Gastrocnemius medialis (tissue), 4 donors: ENCODE measurements around the gene C17orf100. TPM values are rescaled to one million over a fixed set of nuclear protein-coding genes. Genes with fewer than 3 reads are reported as not detected.

ENCODE experiments used
- ATAC-seq, 2 donors: fragments of 150-250 bp; one replicate each; pipeline ENCODE4 v1.9.1; 2016
- DNase-seq, 2 donors: peaks; one replicate each; pipeline ENCODE4 v3.0.0-alpha.2; 2019
- H3K27ac ChIP-seq, 4 donors: fragments of 200-600 bp; sonication (generic); 1 replicate in 1 of 4; 2 replicates in 3 of 4; pipeline ENCODE4 v1.5.1; 2016 to 2018; ENCODE audit warnings: mild to moderate bottlenecking in 2 of 4, moderate library complexity in 1 of 4
- H3K27me3 ChIP-seq, 3 donors: fragments of 200-600 bp; sonication (generic) in 2 of 3; 1 replicate in 1 of 3; 2 replicates in 2 of 3; pipeline versions ENCODE4 v1.5.1 to v1.6.0; 2016 to 2019; ENCODE audit warnings: mild to moderate bottlenecking in 1 of 3, moderate library complexity in 1 of 3
- H3K36me3 ChIP-seq, 2 donors: fragments of 200-600 bp; sonication (generic) in 1 of 2; one replicate each; pipeline ENCODE4 v1.5.1; 2017 to 2018
- H3K4me1 ChIP-seq, 2 donors: fragments of 200-600 bp; sonication (generic) in 1 of 2; one replicate each; pipeline ENCODE4 v1.5.1; 2016 to 2017; ENCODE audit warnings: mild to moderate bottlenecking in 2 of 2
- H3K4me3 ChIP-seq, 4 donors: fragments of 200-600 bp; sonication (generic) in 3 of 4; 1 replicate in 1 of 4; 2 replicates in 3 of 4; pipeline ENCODE4 v1.5.1; 2016 to 2019; ENCODE audit warnings: mild to moderate bottlenecking in 2 of 4
- H3K9me3 ChIP-seq, 3 donors: fragments of 200-600 bp; sonication (generic) in 2 of 3; 1 replicate in 1 of 3; 2 replicates in 2 of 3; pipeline ENCODE4 v1.5.1; 2016 to 2019
- CTCF ChIP-seq, 5 experiments: fragments of 450-650 bp in 3 of 5; fragments of 200-600 bp in 2 of 5; sonication (generic) in 2 of 5; IDR thresholded peaks in 4 of 5; conservative IDR thresholded peaks in 1 of 5; 1 replicate in 4 of 5; 2 replicates in 1 of 5; pipeline ENCODE4 v1.5.1; 2016 to 2019; ENCODE audit warnings: antibody characterized with exemption in 5 of 5, mild to moderate bottlenecking in 3 of 5, moderate library complexity in 3 of 5
- POLR2A ChIP-seq, 2 donors: fragments of 450-650 bp; IDR thresholded peaks; one replicate each; pipeline ENCODE4 v1.6.1; 2017; ENCODE audit warnings: antibody characterized with exemption in 2 of 2, mild to moderate bottlenecking in 2 of 2, moderate library complexity in 2 of 2
- in situ Hi-C, 4 donors: fragments of 200-750 bp; cut with MboI; loops; one replicate each; pipeline versions ENCODE4 v1.15.0 to v1.8.0; 2017; ENCODE audit warnings: low sequenced_read_pairs in 4 of 4
- intact Hi-C: fragments of 100-400 bp; cut with DNase I; formaldehyde crosslinking; loops from one replicate; pipeline ENCODE4 v1.15.1; 2023; ENCODE audit warnings: low total_unique reads
- total RNA-seq, 4 donors: library from RNA; depleted of rRNA; stranded (reverse); fragments of >200 nt; gene quantifications; one replicate each; pipeline versions ENCODE4 v1.1.0 to v1.2.3, GENCODE V29; 2016

The C17orf100 gene
- total RNA-seq, 4 donors from 2014 or later, result 0.27 TPM; not detected in 3

DNA sequence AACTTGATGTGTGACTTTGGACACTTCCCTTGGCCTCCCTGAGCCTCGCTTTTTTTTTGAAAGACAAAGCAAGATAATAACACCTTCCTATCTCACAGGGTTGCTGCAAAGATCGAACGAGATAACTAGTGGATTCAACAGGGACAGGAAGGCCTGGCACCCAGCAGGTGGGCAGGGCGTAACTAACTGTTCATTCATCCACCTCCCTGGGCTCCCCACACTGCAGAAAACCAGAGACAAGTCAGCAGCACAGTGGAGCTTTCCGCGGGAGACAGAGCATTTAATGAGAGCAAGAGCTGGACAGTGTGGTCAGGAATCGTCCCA, 32.9 kb downstream of the C17orf100 start:
- intact Hi-C loops, result no loop called here

DNA sequence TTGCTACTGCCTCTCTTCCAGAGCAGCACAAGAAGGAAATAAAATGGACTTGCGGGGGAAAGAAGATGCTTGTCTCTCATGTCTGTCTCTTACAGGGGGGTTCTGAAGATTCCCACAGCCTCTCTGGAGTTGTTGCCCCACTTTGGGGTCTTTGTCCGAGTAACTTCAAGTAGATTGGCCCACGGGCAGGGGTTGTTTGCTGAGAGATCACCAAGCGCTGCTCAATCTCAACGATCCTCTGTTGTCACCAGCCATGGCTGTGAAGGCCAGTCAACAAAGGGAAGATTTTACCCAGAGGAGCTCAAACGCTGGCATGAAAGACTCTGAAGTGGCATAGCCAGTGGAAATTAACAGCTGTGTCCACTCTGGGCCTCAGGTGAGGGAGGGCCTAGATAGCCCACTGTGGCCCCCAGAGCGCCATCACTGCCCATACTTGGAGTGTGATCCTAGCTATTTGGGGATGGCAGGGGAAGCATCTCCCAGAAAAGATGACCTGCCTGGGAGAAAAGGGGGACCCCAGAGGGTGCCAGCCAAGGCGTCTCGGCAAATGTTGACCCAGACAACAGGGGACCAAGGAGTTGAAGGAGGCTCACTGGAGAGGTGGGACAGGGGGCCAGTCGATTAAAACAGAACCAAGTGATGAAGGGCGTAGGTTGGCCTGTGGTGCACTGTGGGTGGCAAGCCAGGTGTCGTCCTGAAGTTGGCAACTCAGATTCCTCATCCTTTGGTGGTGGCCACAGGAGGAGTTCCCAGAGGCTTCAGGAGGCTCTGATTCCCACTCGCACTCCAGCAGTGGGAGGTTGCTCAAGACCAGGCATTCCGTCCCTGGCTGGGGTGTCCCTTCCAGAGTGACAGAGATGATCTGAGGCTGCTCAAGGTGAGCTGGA, 33.6 kb downstream of the C17orf100 start:
- no peak overlapping the region for H3K27ac ChIP-seq
- DNase-seq, result no peak
- no peaks in the 10 kb centered on the region for H3K4me1 ChIP-seq
- no peak for ATAC-seq
- no peak overlapping the region for H3K4me3 ChIP-seq
- no peaks in the 10 kb centered on the region for H3K36me3 ChIP-seq
- TF ChIP-seq POLR2A (IDR thresholded peaks at IDR 0.05) (no peak), CTCF (IDR thresholded peaks at IDR 0.05 in 4 of 5, conservative IDR thresholded peaks at IDR 0.05 in 1 of 5) (no peak)
- H3K9me3 ChIP-seq, result no peaks in the 10 kb centered on the region
- intact Hi-C loops (no loop called here), in situ Hi-C loops (loop anchor here in 2 of 4 donors (25.0 kb wide), 2 partner anchors 102 to 152 kb away; partner anchors contain the start of genes FBXO39 (in 1 of the 2) and TEKT1 (in 1 of the 2))
- H3K27me3 ChIP-seq, result peaks cover 0 to 2% (median 0%) of the 10 kb centered on the region in 3 donors

More for the DNA sequence above, 32.9 kb downstream of the C17orf100 start:
- Histone ChIP-seq H3K27me3 (peaks cover 0 to 2% (median 0%) of the 10 kb centered on the region in 3 donors), H3K4me3 (no peak overlapping the region), H3K27ac (no peak overlapping the region), H3K36me3 (no peaks in the 10 kb centered on the region), H3K9me3 (no peaks in the 10 kb centered on the region), H3K4me1 (no peaks in the 10 kb centered on the region)
- ATAC-seq, result no peak
- DNase-seq, result no peak
- in situ Hi-C loops, result loop anchor here in 2 of 4 donors (25.0 kb wide), 2 partner anchors 103 to 153 kb away; partner anchors contain the start of genes FBXO39 (in 1 of the 2) and TEKT1 (in 1 of the 2)
- TF ChIP-seq CTCF (IDR thresholded peaks at IDR 0.05 in 4 of 5, conservative IDR thresholded peaks at IDR 0.05 in 1 of 5) (no peak), POLR2A (IDR thresholded peaks at IDR 0.05) (no peak)

DNA sequence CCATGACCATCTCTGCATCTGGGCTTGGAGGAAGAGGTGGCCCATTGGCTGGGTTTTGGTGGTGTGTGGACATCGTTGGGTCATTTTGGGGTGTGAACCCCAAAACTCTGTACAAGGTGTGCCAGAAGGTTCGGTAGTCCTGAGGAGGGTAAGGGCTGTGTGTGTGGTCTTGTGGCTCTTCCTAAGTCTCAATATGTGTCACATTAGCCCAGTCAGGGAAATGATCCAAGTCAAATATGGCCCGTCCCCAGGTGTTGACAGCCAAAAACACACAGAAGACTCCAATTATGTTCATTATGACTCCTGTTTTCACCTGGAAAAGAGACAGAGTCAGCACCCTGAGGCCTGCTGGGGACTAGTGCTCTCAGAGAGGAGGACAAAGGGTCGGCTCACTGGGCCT, 34.5 kb downstream of the C17orf100 start:
- Histone ChIP-seq H3K9me3 (no peaks in the 10 kb centered on the region), H3K36me3 (no peaks in the 10 kb centered on the region), H3K27me3 (peaks cover 0 to 2% (median 0%) of the 10 kb centered on the region in 3 donors), H3K27ac (no peak overlapping the region), H3K4me3 (no peak overlapping the region), H3K4me1 (no peaks in the 10 kb centered on the region)
- intact Hi-C loops (no loop called here), in situ Hi-C loops (loop anchor here in 2 of 4 donors (25.0 kb wide), 2 partner anchors 101 to 151 kb away; partner anchors contain the start of genes FBXO39 (in 1 of the 2) and TEKT1 (in 1 of the 2))
- ATAC-seq, result no peak
- TF ChIP-seq POLR2A (IDR thresholded peaks at IDR 0.05), result no peak
- TF ChIP-seq CTCF (IDR thresholded peaks at IDR 0.05 in 4 of 5, conservative IDR thresholded peaks at IDR 0.05 in 1 of 5), result no peak
- no peak for DNase-seq

DNA sequence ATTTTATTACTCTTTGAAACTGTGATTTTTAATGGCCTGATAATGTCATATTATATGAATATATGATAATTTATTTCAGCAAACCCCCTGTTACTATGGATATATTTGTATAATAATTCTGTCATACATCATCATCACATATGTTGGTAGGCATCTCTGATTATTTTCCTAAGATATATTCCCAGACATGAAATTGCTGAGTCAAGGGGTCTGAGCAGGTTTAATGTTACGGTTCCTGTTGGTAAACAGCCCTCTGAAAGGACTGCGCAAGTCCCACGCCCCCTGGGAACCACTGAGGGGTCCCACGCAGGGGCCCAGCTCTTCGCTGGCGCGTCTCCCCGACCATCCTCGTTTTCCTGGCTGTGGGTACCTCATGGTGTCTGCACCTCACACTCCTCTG, 37.4 kb downstream of the C17orf100 start:
- in situ Hi-C loops, result loop anchor here in 2 of 4 donors (25.0 kb wide), 2 partner anchors 98 to 148 kb away; partner anchors contain the start of genes FBXO39 (in 1 of the 2) and TEKT1 (in 1 of the 2)
- intact Hi-C loops, result no loop called here
- H3K27me3 ChIP-seq, result peaks cover 0 to 2% (median 0%) of the 10 kb centered on the region in 3 donors

More for the DNA sequence above, 37.4 kb downstream of the C17orf100 start:
- ATAC-seq (no peak), DNase-seq (no peak)
- Histone ChIP-seq H3K4me1 (no peaks in the 10 kb centered on the region), H3K9me3 (no peaks in the 10 kb centered on the region), H3K36me3 (no peaks in the 10 kb centered on the region), H3K4me3 (no peak overlapping the region), H3K27ac (no peak overlapping the region)
- TF ChIP-seq CTCF (IDR thresholded peaks at IDR 0.05 in 4 of 5, conservative IDR thresholded peaks at IDR 0.05 in 1 of 5) (no peak), POLR2A (IDR thresholded peaks at IDR 0.05) (no peak)
